GM18873 (cell line): Measurements from ENCODE around the gene SYNJ2BP.

Experiments
- ATAC-seq: cut with Tn5 transposase; IDR thresholded peaks from one replicate; pipeline ENCODE4 v1.9.1; 2021; ENCODE audit warnings: mild to moderate bottlenecking, moderate library complexity, moderate number of reproducible peaks; ENCODE audit not compliant: unreplicated experiment, low FRiP score

Gene SYNJ2BP

GRCh38 chr14:70394674-70395306, 22.1 kb downstream of the SYNJ2BP start:
- no peak for ATAC-seq

GRCh38 chr14:70392676-70393075, 24.2 kb downstream of the SYNJ2BP start:
- no peak for ATAC-seq

- no peak for ATAC-seq
These were observed 25.1 kb downstream of the SYNJ2BP start for GRCh38 chr14:70391493-70392391.

GRCh38 chr14:70382536-70382935, 34.4 kb downstream of the SYNJ2BP start:
- ATAC-seq = no peak

GRCh38 chr14:70380824-70381223, 36.1 kb downstream of the SYNJ2BP start:
- ATAC-seq = no peak

- no peak for ATAC-seq
These were observed 38.2 kb downstream of the SYNJ2BP start for GRCh38 chr14:70378696-70379095.
